C4-2B (cell line): ENCODE results near the gene VSTM2L.

Experiments
- H3K27ac ChIP-seq: fragments of 450-650 bp; 2 replicates; pipeline ENCODE4 v1.5.1; 2017
- ZFX ChIP-seq: fragments of 450-650 bp; IDR thresholded peaks from 2 replicates; pipeline ENCODE4 v1.6.1; 2017
- TF ChIP-seq, protein P1 (sequence below): fragments of 450-650 bp; conservative IDR thresholded peaks from 2 replicates; pipeline ENCODE4 v1.5.1; 2017; ENCODE audit warnings: mild to moderate bottlenecking

Gene VSTM2L

DNA sequence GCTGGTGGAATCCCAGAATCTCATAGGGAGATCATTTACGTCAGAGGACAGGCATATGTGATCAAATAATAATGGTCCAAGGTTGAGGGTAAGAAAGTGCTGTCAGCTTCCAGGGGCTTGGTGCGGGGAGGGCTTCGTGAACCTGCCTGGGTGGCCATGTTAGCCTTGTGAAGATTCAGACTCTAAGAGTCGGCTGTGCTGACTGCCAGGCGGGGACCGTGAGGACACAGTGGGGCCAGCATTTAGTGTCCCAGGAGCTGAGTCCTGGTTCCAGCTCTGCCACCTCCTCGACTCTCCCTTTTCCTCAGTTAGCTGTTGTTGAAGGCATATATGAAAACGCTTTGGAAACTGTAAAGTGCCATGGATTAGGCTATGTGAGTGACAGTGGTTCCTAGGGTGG, 33.5 kb downstream of the VSTM2L start:
- H3K27ac ChIP-seq, result no peak overlapping the region
- TF ChIP-seq, protein P1, sequence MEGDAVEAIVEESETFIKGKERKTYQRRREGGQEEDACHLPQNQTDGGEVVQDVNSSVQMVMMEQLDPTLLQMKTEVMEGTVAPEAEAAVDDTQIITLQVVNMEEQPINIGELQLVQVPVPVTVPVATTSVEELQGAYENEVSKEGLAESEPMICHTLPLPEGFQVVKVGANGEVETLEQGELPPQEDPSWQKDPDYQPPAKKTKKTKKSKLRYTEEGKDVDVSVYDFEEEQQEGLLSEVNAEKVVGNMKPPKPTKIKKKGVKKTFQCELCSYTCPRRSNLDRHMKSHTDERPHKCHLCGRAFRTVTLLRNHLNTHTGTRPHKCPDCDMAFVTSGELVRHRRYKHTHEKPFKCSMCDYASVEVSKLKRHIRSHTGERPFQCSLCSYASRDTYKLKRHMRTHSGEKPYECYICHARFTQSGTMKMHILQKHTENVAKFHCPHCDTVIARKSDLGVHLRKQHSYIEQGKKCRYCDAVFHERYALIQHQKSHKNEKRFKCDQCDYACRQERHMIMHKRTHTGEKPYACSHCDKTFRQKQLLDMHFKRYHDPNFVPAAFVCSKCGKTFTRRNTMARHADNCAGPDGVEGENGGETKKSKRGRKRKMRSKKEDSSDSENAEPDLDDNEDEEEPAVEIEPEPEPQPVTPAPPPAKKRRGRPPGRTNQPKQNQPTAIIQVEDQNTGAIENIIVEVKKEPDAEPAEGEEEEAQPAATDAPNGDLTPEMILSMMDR, result no peak
- TF ChIP-seq ZFX, result no peak

DNA sequence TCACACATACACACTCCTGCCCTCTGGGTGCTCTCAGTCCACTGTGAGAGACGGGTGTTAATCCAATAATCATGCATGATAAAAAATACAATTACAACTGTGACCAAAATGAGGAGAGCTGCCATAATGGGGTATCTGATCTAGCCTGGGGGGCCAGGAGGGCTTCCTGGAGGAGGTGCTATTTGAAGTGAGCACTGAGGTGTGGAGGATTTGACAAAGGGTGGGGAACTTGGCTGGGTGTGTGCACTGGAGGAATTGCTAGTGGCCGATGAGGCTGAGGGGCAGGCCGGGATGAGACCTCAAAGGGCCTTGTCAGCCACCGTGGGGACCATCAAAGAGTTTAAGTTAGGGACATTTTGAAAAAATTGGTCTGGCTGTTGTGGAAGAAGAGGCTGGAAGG, 34.8 kb downstream of the VSTM2L start:
- no peak for TF ChIP-seq ZFX
- TF ChIP-seq, protein P1, result no peak
- no peak overlapping the region for H3K27ac ChIP-seq

DNA sequence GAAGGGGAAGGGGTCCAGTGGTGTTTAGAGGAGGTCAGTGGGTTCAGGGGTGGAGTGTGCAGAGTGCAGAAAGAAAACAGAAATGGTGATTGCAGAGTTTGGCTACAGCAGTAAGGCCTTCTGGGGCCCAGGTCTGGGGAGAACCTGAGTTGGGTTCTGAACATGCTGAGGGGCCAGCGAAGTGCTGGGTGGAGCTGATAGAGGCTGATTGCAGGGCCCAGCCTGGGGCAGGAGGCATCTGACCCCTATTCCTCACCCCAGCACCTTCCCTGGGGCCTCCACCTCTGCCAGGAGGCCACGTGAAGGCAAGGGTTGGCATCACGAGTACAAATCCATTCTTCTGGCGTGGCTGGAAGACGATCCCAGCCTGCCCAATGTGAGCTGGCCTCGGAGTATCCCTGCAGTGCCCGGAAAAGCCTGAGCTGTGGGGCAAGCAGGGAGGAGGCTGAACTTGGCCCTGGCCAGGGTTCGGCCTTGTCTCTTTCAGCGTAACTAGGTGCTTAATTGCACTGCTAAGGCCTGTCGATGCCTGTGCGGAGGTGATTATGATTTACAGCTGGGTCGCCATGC, 35.3 kb downstream of the VSTM2L start:
- no peak for TF ChIP-seq ZFX
- TF ChIP-seq, protein P1, result no peak
- H3K27ac ChIP-seq, result no peak overlapping the region

DNA sequence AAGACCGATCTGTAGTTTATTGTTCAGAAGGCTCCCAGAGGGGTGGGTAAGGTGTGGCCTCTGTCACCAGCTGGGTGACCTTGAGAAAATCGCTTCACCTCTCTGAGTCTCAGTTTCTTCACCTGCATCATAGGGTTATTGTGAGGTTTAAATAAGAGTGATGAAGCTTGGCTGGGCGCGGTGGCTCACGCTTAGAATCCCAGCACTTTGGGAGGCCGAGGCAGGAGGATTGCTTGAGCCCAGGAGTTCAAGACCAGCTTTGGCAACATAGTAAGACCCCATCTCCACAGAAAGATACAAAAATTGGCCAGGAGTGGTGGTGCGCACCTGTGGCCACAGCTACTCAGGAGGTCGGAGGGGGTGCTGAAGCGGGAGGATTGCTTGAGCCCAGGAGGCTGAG, 36.0 kb downstream of the VSTM2L start:
- no peak overlapping the region for H3K27ac ChIP-seq
- TF ChIP-seq, protein P1, result no peak
- TF ChIP-seq ZFX, result no peak

DNA sequence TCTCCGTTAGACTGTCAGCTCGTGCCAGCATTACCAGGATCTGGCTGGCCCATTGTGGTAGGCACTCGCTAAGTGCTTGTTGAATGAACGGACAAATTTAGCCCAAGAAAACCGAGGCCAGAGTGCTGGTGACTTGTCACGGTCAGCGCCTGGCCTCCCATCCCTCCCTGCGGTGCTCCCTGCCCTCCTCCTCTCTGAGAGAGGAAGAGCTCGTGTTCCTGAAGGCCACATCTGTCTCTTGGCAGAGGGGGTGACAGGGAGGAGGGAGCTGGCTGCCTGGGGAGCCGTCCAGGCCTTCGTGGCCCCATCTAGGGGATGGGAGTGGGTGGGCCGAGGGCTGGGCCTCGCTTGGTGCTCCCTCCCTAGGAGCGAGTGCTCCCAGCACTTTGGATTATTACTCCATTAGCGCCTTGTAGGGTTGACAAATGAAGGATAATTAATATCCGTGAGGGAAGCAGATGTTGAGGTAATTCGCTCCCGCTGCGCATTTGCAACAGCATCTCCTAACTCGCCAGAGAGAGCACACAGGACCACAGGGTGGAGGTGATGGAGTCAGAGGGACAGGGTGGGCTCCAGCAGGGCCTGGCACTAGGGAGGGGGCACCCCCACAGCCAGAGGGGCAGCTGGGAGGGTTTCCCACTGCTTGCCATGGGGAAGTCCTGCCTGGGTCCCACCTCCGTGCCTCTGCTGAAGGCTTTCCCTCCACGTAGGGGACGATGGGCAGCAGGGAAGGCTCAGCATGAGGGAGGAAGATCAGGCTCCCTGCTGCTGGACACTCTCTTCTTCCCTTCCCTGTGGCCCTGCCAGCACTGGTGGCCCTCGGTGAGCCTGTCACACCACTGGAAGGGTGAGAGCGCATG, 37.0 kb downstream of the VSTM2L start:
- no peak for TF ChIP-seq ZFX
- TF ChIP-seq, protein P1, result no peak
- no peak overlapping the region for H3K27ac ChIP-seq

DNA sequence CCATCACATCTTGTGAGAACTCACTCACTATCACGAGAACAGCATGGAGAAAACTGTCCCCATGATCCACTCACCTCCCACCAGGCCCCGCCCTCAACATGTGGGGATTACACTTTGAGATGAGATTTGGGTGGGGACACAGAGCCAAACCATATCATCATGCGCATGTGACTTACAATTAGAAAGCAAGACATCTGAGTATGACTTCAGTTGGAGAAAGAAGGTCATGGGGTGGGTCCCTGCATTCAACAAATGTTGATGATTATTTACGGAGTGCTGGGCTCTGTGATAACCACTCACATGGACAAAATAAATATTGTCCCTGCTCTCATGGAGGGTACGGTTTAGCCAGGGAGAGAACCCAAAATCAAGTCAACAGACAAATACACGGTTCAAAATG, 37.9 kb downstream of the VSTM2L start:
- no peak overlapping the region for H3K27ac ChIP-seq
- no peak for TF ChIP-seq ZFX
- TF ChIP-seq, protein P1, result no peak

DNA sequence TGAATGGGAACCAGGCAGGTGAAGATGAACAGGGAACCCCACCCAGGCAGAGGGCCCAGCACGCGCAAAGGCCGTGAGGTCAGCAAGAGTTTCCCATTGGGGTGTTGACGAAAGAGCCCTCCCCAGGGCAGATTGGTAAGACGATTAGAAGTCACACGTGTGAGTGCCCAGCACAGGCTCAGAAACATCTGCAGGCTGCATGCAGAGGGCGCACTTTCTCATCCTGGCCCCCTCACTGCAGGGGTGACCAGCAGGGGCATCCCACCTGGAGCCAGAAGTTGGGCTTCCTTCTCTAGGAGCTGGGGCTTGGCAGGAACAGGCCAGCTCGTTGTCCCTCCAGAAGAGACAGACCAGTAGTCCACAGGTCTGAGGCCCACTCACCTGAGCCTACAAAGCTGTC, 38.4 kb downstream of the VSTM2L start:
- no peak for TF ChIP-seq ZFX
- TF ChIP-seq, protein P1, result no peak
- H3K27ac ChIP-seq, result no peak overlapping the region
